Keratinocyte (primary cell): ENCODE measurements around the gene RGCC. TPM values are rescaled to one million over a fixed set of nuclear protein-coding genes. Genes with fewer than 3 reads are reported as not detected.

Experiments used
- DNase-seq: peaks from one replicate; pipeline ENCODE4 v3.0.0-alpha.2; 2011; ENCODE audit warnings: low read depth, missing footprints, low spot score
- FAIRE-seq: peaks from 2 replicates; lab custom pipeline; 2011; peaks lifted over from hg19 to GRCh38; lab: Jason Lieb, UNC
- H2AFZ ChIP-seq: 2 replicates; pipeline ENCODE4 v1.6.0; 2012; ENCODE audit warnings: low read length, control low read depth, inconsistent platforms; ENCODE audit not compliant: control insufficient read depth
- H3K27ac ChIP-seq: 2 replicates; pipeline ENCODE4 v1.5.1; 2011; ENCODE audit warnings: low read length; ENCODE audit not compliant: control insufficient read depth, insufficient read depth
- H3K27me3 ChIP-seq: 3 replicates; pipeline ENCODE4 v1.6.0; 2011; ENCODE audit warnings: low read length; ENCODE audit not compliant: control insufficient read depth, insufficient read depth; ENCODE audit errors: extremely low read depth
- H3K36me3 ChIP-seq, 2 experiments: 2 replicates in 1 of 2; 3 replicates in 1 of 2; pipeline ENCODE4 v1.5.1; 2011; ENCODE audit warnings: low read length in 2 of 2, mild to moderate bottlenecking in 1 of 2; ENCODE audit not compliant: control insufficient read depth in 2 of 2, insufficient read depth in 2 of 2; ENCODE audit errors: extremely low read depth in 1 of 2
- H3K4me1 ChIP-seq: 3 replicates; pipeline ENCODE4 v1.5.1; 2011; ENCODE audit warnings: low read length; ENCODE audit not compliant: control insufficient read depth, insufficient read depth; ENCODE audit errors: extremely low read depth
- H3K4me2 ChIP-seq: 3 replicates; pipeline ENCODE4 v1.6.0; 2011; ENCODE audit warnings: low read depth, low read length; ENCODE audit not compliant: control insufficient read depth, insufficient read depth; ENCODE audit errors: extremely low read depth
- H3K4me3 ChIP-seq, 3 experiments: fragments of 200-600 bp in 1 of 3; sonication (generic) in 1 of 3; 2 replicates in 2 of 3; 3 replicates in 1 of 3; pipeline ENCODE4 v1.5.1; 2011 to 2016; ENCODE audit warnings: low read length in 3 of 3, mild to moderate bottlenecking in 3 of 3, control low read depth in 2 of 3, inconsistent platforms in 1 of 3, low read depth in 1 of 3, mixed read lengths in 1 of 3, mixed run types in 1 of 3, moderate library complexity in 1 of 3; ENCODE audit not compliant: control insufficient read depth in 2 of 3, insufficient read depth in 2 of 3; ENCODE audit errors: extremely low read depth in 1 of 3
- H3K79me2 ChIP-seq: 2 replicates; pipeline ENCODE4 v1.6.0; 2012; ENCODE audit warnings: low read length; ENCODE audit not compliant: control insufficient read depth, insufficient read depth
- H3K9ac ChIP-seq: 3 replicates; pipeline ENCODE4 v1.6.0; 2011; ENCODE audit warnings: low read length; ENCODE audit not compliant: control insufficient read depth, insufficient read depth; ENCODE audit errors: extremely low read depth
- H3K9me1 ChIP-seq: 3 replicates; pipeline ENCODE4 v1.6.0; 2011; ENCODE audit warnings: low read length; ENCODE audit not compliant: control insufficient read depth, insufficient read depth; ENCODE audit errors: extremely low read depth
- H3K9me3 ChIP-seq: 2 replicates; pipeline ENCODE4 v1.5.1; 2012; ENCODE audit warnings: low read depth, low read length; ENCODE audit not compliant: control insufficient read depth
- H4K20me1 ChIP-seq: 3 replicates; pipeline ENCODE4 v1.6.0; 2011; ENCODE audit warnings: low read length; ENCODE audit not compliant: control insufficient read depth, insufficient read depth; ENCODE audit errors: extremely low read depth
- EZH2 ChIP-seq: IDR thresholded peaks from one replicate; pipeline ENCODE4 v1.6.1; 2012; ENCODE audit warnings: inconsistent platforms, mild to moderate bottlenecking, low read length, moderate library complexity
- dilution Hi-C: fragments of 300-500 bp; cut with MboI; formaldehyde crosslinking; loops from one replicate; pipeline ENCODE4 v1.7.0; 2020; ENCODE audit warnings: low sequenced_read_pairs; ENCODE audit not compliant: extremely low pct_ligation_motif_present
- polyA plus RNA-seq, 5 experiments: library from polyadenylated mRNA; depleted of rRNA in 3 of 5; stranded (reverse) in 3 of 5; stranded (forward) in 1 of 5; unstranded in 1 of 5; fragments of >200 nt; gene quantifications; 1 replicate in 1 of 5; 2 replicates in 3 of 5; 3 replicates in 1 of 5; pipeline versions ENCODE4 v1.2.1 to v1.2.3, GENCODE V29; 2011 to 2012; ENCODE audit warnings: missing spikeins in 2 of 5, low read depth in 1 of 5, low replicate concordance in 1 of 5
- TF ChIP-seq, protein P1 (sequence below), 3 experiments: IDR thresholded peaks in 1 of 3; conservative IDR thresholded peaks in 1 of 3; optimal IDR thresholded peaks in 1 of 3; 2 replicates in 2 of 3; 3 replicates in 1 of 3; pipeline versions ENCODE3 to v1.5.1; 2011; ENCODE audit warnings: low read length in 3 of 3, mild to moderate bottlenecking in 3 of 3, moderate library complexity in 2 of 3, control low read depth in 1 of 3, inconsistent platforms in 1 of 3; ENCODE audit not compliant: insufficient read depth in 2 of 3; ENCODE audit errors: extremely low read depth in 1 of 3

The RGCC gene
- polyA plus RNA-seq, 1 donor (not counting 4 experiments of a cell fraction or from before 2014, with no cell fraction given) = 1.5 TPM

DNA sequence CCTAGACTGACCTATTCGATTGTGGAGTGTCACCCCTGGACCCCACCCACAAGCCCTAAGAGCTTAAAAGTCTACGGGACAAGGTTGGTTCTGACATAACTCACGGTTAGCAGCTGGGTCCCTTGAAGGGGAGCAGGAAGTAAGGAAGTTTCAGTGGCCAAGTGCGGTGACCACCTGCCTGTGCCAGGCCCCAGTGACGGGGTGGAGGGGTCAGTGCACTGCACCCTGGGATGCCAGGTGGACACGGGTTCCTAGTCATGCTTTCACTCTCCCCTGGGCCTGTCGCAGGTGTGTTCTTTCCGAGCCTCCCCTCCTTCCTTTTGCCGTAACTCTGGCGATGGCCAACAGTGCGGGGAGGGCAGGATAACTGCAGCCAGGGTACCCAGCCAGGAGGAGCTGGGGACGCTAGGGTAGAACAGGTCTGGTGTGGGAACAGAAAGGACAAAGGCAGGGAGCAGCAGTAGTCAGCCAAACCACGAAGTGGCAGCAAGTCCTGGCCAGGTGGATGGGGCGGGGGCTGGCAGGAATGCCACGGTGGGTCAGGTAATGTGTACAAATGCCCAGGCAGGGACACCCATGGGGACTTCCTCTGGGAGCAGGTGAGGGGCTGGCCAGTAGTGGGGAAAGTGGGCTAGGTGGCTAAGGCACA, 58.3 kb downstream of the RGCC start:
- no peak overlapping the region for H3K9ac ChIP-seq

DNA sequence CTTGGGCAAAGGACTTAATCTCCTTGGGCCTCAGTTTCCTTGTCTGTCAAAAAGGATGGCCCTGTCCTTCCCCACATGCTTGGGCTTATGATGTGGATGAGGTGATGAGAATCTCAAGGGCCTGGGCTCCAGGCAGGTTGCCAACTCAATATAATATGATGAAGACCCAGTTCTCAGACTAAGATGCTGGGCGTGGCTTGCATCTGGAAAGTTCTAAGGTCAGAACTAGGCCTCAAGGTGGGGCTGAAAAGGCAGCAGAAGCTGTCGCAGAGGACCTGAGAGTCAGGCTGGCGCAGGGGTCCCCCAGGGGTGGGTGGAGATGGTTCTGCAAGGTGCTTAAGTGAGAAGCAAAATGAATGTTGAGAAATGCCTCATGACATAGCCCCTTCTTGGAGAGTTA, 58.8 kb downstream of the RGCC start:
- Histone ChIP-seq H3K27me3 (peaks cover 7% of the 10 kb centered on the region), H3K4me1 (no peaks in the 10 kb centered on the region), H3K79me2 (no peaks in the 10 kb centered on the region), H3K9me3 (no peaks in the 10 kb centered on the region), H3K4me3 (no peak overlapping the region), H3K36me3 (no peaks in the 10 kb centered on the region), H4K20me1 (no peaks in the 10 kb centered on the region), H2AFZ (no peak overlapping the region), H3K9me1 (no peaks in the 10 kb centered on the region), H3K4me2 (no peak overlapping the region), H3K27ac (no peak overlapping the region), H3K9ac (no peak overlapping the region)
- dilution Hi-C loops = no loop called here
- no peak for DNase-seq
- FAIRE-seq = no peak
- TF ChIP-seq EZH2 = no peak
- TF ChIP-seq, protein P1, sequence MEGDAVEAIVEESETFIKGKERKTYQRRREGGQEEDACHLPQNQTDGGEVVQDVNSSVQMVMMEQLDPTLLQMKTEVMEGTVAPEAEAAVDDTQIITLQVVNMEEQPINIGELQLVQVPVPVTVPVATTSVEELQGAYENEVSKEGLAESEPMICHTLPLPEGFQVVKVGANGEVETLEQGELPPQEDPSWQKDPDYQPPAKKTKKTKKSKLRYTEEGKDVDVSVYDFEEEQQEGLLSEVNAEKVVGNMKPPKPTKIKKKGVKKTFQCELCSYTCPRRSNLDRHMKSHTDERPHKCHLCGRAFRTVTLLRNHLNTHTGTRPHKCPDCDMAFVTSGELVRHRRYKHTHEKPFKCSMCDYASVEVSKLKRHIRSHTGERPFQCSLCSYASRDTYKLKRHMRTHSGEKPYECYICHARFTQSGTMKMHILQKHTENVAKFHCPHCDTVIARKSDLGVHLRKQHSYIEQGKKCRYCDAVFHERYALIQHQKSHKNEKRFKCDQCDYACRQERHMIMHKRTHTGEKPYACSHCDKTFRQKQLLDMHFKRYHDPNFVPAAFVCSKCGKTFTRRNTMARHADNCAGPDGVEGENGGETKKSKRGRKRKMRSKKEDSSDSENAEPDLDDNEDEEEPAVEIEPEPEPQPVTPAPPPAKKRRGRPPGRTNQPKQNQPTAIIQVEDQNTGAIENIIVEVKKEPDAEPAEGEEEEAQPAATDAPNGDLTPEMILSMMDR (optimal IDR thresholded peaks at IDR 0.05 in 1 of 3, IDR thresholded peaks at IDR 0.05 in 1 of 3, conservative IDR thresholded peaks at IDR 0.05 in 1 of 3; ENCODE audit: extremely low read depth in 1 of 3, insufficient read depth in 2 of 3, low read length in 3 of 3) = no peak

More for the DNA sequence above, 58.3 kb downstream of the RGCC start:
- no peak overlapping the region for H3K4me2 ChIP-seq
- no peak for DNase-seq
- peaks cover 8% of the 10 kb centered on the region for H3K27me3 ChIP-seq
- no peaks in the 10 kb centered on the region for H4K20me1 ChIP-seq
- TF ChIP-seq, protein P1 (optimal IDR thresholded peaks at IDR 0.05 in 1 of 3, IDR thresholded peaks at IDR 0.05 in 1 of 3, conservative IDR thresholded peaks at IDR 0.05 in 1 of 3; ENCODE audit: extremely low read depth in 1 of 3, insufficient read depth in 2 of 3, low read length in 3 of 3) = no peak
- TF ChIP-seq EZH2 = no peak
- dilution Hi-C loops = no loop called here
- H3K27ac ChIP-seq = no peak overlapping the region
- no peaks in the 10 kb centered on the region for H3K9me3 ChIP-seq
- no peaks in the 10 kb centered on the region for H3K36me3 ChIP-seq
- no peak overlapping the region for H2AFZ ChIP-seq
- FAIRE-seq = no peak
- no peak overlapping the region for H3K4me3 ChIP-seq
- no peaks in the 10 kb centered on the region for H3K9me1 ChIP-seq
- H3K79me2 ChIP-seq = no peaks in the 10 kb centered on the region
- no peaks in the 10 kb centered on the region for H3K4me1 ChIP-seq
